Dermis blood vessel endothelial cell (primary cell): ENCODE results near the gene DMD. TPM values are rescaled to one million over a fixed set of nuclear protein-coding genes. Genes with fewer than 3 reads are reported as not detected.
A peak's percentile ranks its signal among the peaks of the same experiment; 100 is the strongest.
"Not testable (repeated sequence)": the region's sequence is repeated elsewhere in the genome, so short reads cannot be mapped to it uniquely, and the experiment has no call there.

Experiments
- DNase-seq: peaks from one replicate; pipeline ENCODE4 v3.0.0; 2010
- total RNA-seq: library from RNA; depleted of rRNA; stranded (reverse); fragments of >200 nt; gene quantifications from 2 replicates; pipeline ENCODE4 v1.2.3, GENCODE V29; 2014

Gene DMD
- total RNA-seq, 1 donor from 2014 or later = 2.4 TPM

DNA sequence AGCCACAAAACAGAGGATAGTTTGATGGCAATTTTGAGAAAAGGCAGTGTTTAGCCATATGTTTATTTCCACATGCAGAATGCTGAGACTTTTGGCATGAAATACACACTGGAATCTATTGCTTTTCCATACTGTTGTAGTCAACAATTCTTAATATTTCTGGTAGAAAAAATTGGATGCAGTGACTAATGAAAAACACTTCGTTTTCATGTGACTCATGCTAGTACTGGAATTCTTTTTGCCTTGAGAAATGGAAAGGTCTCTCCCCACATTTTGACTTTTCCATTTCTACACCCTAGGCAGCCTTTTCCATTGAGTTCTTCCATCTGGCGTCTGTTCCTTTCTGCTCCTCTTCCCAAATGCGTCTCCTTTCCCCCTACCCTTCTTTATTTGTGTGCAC lies 1714.3 kb downstream of the DMD start:
- DNase-seq = peak; percentile 29

DNA sequence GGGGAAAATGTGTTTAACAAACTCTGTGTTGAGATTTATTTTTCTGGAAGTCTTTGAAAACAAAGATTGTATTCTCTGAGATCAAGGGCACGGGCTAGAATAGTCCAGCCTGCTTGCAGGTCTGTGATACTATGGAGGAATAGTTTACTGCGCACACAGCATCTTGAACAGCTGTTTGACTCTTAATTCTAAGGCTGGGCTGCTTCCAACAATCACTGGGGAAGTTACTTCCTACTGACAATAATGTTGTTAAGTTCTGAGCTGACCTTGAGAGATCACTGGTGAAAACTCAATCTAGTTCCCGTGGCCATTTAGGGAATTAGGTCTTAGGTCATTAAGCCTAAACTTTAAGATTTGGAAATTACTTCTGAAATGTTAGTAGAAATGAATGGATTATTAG lies 1723.4 kb downstream of the DMD start:
- peak; percentile 17 for DNase-seq

DNA sequence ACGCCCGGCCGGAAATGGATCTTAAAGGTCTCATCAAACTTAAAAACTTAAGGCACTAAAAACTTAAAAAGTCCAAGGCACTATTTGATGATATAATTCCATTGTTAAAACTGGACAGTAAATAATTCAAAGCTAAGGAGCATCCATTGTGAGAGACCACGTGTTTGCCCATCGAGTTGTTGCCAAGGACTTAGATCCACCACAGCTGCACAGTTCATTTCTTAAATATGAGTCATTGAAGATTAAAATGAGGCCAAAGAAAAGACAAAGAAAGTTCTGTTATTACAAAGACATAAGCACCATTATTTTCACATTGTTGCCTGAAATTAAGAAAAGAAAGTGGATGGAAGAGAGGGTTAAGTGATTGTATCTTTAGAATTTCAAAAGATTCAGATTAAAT lies 1728.0 kb downstream of the DMD start:
- peak; percentile 80 for DNase-seq

DNA sequence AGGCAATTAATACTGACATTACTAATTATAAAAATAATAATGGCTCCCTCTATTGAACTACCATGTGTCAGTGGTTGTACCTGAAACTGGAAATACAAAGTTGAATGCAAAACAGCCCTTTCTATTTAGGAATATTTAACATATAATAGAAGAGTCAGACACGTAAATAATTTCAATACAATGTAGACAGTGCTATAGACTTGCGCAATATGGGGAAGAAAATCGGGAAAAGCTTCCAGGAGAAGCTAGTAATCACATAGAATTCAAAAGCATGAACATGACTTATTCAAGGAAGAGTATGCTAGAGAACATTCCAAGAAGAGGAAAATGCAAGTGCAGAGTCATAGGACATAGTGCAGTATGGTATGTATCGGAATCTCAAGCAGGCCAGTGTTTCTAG lies 1730.7 kb downstream of the DMD start:
- no peak for DNase-seq

DNA sequence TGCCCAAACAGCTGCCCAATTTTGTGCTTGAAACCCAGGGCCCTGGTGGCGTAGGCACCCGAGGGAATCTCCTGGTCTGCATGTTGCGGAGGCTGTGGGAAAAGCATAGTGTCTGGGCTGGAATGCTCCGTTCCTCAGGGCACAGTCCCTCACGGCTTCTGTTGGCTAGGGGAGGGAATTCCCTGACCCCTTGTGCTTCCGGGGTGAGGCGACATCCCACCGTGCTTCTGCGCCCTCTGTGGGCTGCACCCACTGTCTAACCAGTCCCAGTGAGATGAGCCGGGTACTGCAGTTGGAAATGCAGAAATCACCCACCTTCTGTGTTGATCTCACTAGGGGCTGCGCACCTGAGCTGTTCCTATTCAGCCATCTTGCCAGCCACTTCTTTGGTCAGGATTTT lies 1740.1 kb downstream of the DMD start:
- no peak for DNase-seq

DNA sequence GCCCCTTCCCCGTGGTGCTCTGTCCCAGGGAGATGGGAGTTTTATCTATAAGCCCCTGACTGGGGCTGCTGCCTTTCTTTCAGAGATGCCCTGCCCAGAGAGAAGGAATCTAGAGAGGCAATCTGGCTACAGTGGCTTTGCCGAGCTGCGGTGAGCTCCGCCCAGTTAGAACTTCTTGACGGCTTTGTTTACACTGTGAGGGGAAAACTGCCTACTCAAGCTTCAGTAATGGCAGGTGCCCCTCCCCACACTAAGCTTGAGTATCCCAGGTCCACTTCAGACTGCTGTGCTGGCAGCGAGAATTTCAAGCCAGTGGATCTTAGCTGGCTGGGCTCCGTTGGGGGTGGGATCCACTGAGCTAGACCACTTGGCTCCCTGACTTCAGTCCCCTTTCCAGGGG lies 1740.6 kb downstream of the DMD start:
- not testable (repeated sequence) for DNase-seq

DNA sequence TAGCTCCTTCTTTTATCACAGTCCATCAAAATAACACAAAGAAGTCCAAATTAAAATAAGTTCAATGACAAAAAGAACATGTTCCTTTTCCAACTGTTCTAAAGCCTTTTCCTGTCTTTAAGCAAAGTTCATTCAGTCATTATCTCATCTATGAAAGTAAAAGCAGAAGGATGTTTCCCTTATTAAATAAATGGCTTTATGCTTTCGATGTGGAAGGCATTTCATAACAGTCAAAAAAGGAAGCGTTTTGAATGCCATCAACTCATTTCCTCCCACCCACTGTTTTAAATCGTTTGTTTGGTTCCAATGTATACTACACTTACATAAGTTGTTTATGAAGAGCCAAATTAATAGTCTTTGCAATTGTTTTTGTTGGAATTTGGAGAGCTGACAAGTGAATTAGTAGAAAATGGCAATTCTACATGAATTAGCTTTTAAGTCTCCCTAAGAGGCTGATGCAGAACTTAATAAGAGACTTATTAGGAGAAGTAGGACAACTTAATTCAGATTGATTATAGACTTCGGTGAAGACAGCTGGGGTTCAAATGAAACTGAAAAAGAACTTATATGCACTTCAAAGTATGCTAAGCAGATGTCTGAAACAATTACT lies 1746.9 kb downstream of the DMD start:
- DNase-seq = peak; percentile 15

DNA sequence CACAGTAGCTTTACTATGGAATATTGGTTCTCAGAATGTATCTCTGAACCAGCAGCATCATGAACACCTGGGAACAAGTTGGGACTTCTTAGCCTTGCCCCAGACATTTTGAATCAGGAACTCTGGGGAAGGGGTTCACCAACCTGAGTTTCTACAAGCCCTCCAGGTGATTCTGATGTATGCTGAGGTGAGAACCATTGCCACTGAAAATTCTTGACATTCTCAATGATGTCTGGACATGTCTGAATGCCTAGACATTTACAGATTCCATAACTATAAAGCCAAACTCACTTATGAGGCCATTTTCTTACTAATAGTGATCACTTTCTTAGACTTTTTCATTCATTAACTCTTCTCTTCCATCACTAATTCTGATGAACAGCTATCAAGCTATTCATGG lies 1750.1 kb downstream of the DMD start:
- no peak for DNase-seq

DNA sequence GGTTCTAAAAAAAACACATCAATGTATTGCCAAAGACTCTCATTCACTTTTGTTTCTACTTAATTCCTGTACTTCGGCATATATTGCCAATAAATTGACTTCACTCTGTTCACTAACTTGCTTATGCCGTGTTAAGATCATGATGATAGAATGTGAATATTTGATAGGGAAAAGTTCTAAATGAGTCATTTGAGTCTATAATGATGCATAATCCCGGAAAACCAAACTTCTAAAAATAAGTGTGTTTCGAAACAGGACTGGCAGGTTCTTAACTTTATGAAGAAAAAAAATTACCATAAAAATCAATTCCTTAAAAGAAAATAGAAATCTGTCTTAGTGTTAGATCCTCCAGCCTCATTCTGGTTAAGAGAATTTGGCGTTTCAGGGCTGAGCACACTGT lies 1752.0 kb downstream of the DMD start:
- no peak for DNase-seq

DNA sequence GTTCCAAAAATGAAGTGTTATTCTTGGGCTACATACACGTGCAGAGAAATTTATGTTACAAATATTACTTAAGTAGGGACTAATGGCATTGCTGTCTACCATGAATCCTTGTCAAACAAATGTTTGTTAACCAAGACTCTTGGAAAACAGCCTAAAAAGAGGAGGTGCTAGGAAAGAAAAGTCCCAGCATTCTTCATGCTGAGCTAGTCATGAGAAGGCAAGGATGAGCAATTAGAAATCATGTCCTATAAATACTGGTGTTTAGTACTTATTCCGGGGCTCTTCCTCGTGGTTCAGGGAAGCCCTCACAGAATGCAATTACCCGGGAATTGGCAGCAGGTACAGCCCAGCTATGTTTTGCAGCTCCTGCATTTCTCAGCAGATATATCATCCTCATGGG lies 1761.4 kb downstream of the DMD start:
- DNase-seq = no peak

DNA sequence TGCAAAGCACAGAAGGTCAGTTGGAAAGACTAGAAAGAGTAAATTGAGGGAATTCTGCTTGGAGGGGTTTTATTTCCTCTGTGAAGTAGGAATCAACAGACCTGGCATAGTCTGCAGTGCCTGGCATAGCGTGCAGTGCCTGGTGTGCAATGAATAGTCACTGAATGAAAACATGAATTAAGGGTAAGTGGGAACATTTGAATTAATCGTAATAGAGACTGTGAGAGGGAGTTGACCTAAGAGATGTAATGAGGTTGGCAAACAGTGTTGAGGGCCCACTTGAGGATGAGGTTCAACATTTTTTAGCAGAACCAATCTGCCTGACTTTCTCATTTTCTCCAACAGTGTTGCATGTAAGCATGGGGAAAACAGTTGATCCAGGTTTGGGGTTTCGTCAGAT lies 1762.3 kb downstream of the DMD start:
- no peak for DNase-seq

DNA sequence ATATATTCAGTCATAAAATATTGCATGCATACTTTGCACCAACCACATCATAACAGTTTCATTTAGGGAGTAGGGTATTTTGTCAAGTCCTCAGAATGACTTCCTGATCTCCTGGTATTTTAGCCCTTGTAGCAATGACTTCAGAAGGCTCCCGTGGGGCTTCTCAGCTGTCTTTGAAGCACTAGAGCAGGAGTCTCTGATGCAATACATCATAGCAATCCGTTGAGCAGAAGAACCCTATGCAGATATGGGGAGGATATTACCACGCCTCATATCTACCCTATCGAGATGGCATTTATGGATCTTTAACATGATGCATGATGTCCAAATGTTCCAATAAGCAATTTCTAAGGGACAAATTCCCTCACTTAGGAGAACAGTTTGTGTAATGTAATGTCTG lies 1765.8 kb downstream of the DMD start:
- no peak for DNase-seq

DNA sequence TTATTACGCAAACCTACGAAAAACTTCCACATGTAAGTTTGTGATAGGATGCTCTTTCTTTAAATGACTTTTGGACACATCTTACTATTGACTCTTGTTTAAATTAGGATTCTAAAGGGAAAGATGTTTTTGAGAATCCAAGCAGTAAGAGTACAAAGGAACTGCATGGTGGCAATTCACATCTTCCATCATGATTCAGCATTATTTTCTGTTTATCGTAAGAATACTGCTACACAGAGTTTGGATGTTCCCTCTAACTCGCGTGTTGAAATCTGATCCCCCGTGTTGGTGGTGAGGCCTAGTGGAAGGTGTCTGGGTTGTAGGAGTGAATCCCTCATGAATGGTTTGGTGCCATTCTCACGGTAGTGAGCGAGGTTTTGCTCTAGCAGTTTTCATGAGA lies 1767.7 kb downstream of the DMD start:
- no peak for DNase-seq

DNA sequence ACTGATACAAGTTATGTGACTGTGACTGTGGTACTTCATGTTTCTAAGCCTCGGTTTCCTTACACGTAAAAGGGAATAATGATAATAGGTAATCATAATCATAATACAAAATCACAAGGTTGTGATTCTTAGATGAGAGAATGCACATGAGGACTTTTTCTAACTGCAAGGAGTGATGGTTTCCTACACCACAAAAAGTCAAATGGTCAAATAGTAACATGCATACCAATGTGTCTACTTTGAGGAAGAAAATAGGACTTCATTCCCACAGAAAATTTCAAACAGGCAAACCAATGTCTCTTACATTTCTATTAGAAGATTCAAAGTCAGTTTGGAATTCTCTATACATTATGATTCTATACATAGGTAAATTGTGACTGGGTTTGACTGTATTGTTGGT lies 1770.8 kb downstream of the DMD start:
- DNase-seq = no peak

DNA sequence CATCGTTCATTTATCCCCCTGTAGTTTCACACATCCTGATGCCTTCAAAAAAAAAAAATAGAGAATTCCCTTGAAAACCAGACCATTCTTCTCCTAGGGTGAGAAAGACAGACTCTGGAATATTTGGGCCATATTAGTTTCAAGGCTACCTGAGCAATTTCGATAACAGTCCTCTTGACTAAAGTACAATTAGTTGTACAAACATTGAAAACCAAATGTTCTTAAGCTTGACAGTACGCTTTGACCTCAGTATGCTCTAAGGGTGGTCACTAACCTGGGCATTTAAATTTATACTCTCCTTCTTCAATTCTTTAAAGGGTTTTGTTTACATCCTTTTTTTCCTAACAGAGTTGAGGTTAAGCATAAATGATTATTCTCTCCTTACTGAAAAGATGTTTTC lies 1774.9 kb downstream of the DMD start:
- no peak for DNase-seq

DNA sequence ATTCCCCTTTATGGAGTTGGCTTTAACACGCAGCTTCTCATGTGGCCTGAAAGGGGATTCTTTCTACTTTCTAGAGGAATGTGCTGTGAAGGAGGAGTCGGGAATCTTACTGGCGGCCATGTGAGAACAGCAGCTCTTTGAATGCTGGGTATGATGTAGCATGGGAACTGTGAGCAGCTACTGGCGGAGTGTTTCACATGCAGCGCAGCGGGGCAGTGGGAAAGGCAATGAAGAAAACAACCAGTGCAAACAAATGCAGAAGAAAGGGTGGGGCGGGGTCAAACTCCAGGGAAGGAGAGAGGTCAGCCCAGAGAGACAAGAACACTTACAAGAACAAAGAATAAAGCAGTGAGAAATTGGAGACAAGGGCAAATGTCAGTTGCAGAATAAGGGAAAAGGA lies 1775.8 kb downstream of the DMD start:
- DNase-seq = no peak

DNA sequence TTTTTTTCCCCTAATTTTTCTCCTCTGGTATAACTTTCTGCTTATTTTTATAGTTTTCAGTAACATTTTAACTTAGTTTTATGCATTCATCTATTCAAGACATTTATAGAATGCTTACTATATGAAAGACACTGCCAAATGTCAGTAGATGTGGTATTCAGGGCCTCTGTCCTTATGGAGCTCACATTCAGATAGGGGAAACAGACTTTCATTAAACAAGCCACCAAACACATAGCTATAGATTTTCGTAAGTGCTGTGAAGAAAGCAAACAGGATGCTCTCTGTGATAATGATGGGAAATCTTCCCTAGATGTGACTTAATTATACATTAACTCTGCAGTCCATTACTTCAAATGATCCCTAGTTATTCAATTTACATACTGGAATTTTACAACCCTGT lies 1777.5 kb downstream of the DMD start:
- DNase-seq = no peak

DNA sequence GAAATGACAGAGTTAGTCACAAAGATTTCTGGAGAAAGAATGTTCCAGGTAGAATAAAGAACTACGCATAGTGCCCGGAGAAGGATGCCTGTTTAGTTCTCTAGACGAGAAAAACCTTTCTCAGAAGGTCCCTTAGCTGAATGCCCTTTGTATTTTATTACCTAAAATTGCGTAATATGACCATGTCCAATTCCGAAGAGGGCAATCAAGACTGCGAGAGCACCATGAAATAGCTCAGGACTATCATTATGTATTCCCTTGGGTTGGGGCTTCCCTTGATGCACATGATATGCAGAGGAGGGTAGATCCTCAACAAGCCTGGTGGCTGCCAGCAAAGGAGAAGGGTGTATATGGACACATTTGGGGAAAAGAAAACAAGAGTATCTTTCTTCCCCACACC lies 1781.4 kb downstream of the DMD start:
- DNase-seq = no peak

DNA sequence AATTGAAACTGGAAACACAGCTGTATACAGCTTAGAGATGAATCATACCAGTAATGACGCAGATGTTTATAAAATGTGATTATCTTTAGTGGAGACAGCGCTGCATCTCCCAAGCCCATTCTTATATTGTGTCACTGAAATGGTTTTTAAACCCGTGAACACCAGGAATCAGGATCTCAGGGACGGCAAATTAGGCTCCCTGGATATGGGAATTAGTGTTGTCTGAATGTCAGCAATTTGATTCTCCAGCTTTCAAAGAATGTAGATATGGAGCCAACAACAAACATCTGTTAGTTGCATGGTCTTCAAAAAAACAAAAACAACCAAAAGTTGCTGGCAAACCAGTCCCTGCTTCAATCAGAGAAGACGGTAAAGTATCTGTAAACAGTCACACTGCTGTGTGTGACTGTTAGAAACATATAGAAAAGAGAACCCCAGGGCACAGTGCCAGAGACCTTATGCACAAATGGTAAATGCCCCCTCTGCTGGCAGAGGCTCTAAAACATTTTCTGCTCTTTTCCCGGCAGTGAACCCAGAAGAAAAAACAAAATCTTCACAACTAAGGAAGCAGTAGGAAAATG lies 1787.7 kb downstream of the DMD start:
- DNase-seq = peak; percentile 50

DNA sequence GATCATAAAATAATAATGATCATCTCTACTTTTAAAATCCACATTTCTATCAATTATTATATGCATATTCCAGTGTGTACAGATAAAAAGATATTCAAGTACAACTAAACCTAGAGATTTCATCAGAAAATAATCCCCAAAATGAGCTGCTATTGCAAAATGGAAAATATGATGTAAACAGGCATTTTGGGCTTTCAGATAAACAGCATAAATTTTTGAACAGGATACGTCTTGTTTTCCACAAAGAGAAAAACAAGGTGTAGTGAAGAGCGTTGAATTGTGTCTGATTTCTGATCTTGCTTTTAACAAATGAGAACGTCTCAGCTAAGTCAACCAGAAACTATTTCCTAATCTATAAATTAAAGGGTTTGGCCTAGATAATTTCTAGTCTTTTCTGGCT lies 1789.9 kb downstream of the DMD start:
- DNase-seq = no peak

DNA sequence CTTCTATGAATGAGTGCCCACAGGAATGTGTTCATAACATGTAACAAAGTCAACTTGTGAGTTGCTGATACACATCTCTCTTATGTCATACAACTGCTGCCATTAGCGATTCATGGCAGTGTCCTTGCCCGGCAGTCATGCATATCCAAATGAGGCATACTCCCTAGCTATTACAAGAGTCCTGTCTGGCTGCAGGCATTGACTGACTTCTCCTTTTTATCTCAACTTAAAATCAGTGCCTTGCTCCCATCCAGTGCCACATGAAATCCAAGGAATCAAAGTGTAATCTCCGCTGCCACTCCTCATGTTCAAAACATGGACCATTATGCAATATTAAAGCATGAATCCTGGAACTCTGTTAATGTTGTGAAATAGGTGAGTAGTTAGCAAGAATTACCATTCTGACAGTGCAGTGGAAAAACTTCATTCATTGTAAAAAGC lies 1790.6 kb downstream of the DMD start:
- DNase-seq = no peak

DNA sequence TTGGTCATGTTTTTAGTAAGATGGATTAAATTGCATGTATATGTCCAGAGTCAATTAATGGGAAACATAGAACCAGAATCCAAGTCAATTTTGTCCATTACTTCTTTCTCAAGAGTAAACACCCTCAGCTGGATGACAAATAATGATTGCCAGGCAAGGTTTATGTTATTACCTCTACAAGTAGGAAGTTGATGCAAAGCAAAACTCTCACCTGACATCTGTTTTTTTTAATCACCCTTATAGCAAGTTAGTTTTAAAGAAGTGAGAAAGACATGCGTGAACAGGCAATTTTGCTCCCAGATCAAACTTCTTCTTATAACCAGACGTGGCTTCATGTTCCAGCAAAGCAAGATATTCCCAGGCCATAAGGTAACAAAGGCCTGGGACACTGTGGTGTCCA lies 1791.0 kb downstream of the DMD start:
- DNase-seq = no peak

DNA sequence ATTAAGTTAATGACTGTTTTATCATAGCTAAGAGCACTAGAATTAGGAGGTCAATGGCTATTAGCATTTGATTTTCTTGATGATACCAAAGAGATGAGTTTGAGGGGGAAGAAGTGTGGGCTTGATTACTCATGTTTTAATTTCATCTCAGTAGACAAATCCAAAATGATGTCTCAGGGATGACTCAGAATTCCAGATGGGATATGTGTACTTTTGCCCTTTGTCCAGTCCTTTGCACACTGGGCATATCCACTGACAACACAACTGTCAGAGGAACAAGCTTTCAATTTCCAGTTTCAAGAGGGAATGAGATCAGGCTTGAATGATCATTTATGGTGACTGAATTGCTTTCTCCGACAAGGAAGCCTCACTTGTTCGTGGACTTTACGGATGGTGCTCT lies 1814.2 kb downstream of the DMD start:
- no peak for DNase-seq

DNA sequence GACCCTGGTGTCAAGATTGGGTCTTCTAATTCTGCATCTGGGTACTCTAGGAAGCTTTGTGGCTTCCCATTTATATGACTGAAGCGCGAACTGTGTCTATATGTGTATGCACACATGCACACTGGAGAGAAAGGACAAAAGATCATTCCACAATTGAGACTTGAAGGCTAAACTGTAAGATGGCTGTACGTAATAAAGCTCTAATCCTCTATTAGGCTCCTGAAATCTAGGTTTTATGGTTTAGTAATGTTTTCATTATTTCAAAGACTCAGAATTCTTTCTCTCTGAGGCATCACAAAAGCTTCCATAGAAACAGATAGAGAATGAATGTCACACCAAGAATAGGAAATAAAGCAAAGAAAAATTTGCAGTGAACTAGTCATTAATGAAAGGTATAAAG lies 1818.8 kb downstream of the DMD start:
- DNase-seq = no peak

DNA sequence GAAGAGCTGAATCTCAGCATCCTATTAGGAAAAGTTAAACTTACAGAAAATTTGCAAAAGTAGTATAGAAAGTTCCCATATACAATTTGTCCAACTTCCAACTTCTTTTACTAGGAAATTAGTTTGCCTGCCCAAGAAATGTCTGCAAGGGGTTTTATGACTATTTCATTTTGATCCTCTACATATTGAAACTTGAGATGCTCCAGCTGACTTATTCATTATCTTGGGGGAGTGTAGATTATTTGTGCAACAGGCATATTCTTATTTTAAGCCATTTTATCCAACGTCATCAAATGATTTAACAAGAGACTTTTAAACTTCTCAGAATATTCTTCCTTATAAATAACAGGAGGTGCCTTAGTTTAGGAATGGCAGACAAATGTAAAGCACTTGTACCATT lies 1822.4 kb downstream of the DMD start:
- no peak for DNase-seq
